Breast epithelium (tissue), 4 donors: ENCODE measurements around the gene COX7A2. TPM values are rescaled to one million over a fixed set of nuclear protein-coding genes. Genes with fewer than 3 reads are reported as not detected.

ENCODE experiments used
- DNase-seq, 2 donors: peaks; one replicate each; pipeline ENCODE4 v3.0.0-alpha.2; 2019; ENCODE audit warnings: low spot score in 2 of 2
- H3K27ac ChIP-seq, 2 donors: fragments of 200-600 bp; sonication (generic) in 1 of 2; one replicate each; pipeline ENCODE4 v1.5.1; 2016 to 2019; ENCODE audit warnings: mild to moderate bottlenecking in 1 of 2
- H3K27me3 ChIP-seq, 2 donors: fragments of 200-600 bp; sonication (generic) in 1 of 2; one replicate each; pipeline versions ENCODE4 v1.5.1 to v1.6.0; 2017 to 2019; ENCODE audit warnings: control low read depth in 1 of 2, mild to moderate bottlenecking in 1 of 2
- H3K36me3 ChIP-seq: fragments of 200-600 bp; one replicate; pipeline ENCODE4 v1.5.1; 2019
- H3K4me1 ChIP-seq, 2 donors: fragments of 200-600 bp; sonication (generic); one replicate each; pipeline ENCODE4 v1.5.1; 2016 to 2019; ENCODE audit warnings: control low read depth in 1 of 2
- H3K4me3 ChIP-seq, 3 donors: fragments of 200-600 bp; sonication (generic); 1 replicate in 2 of 3; 2 replicates in 1 of 3; pipeline ENCODE4 v1.5.1; 2016 to 2019; ENCODE audit warnings: mild to moderate bottlenecking in 3 of 3, moderate library complexity in 2 of 3
- H3K9me3 ChIP-seq, 2 donors: fragments of 200-600 bp; sonication (generic) in 1 of 2; one replicate each; pipeline ENCODE4 v1.5.1; 2016 to 2019; ENCODE audit warnings: control low read depth in 1 of 2
- CTCF ChIP-seq, 3 donors: fragments of 450-650 bp; IDR thresholded peaks; one replicate each; pipeline ENCODE4 v1.5.1; 2016 to 2017; ENCODE audit warnings: antibody characterized with exemption in 3 of 3, mild to moderate bottlenecking in 3 of 3, moderate library complexity in 3 of 3
- POLR2A ChIP-seq: fragments of 450-650 bp; IDR thresholded peaks from one replicate; pipeline ENCODE4 v1.6.1; 2016; ENCODE audit warnings: antibody characterized with exemption, mild to moderate bottlenecking, moderate library complexity
- POLR2AphosphoS5 ChIP-seq, 3 donors: sonication (generic); formaldehyde crosslinking; IDR thresholded peaks; one replicate each; pipeline ENCODE4 v1.6.1; 2017; ENCODE audit warnings: antibody characterized with exemption in 3 of 3
- intact Hi-C: fragments of 100-400 bp; cut with DNase I; formaldehyde crosslinking; loops from one replicate; pipeline ENCODE4 v1.15.1; 2023; ENCODE audit warnings: low total_unique reads
- total RNA-seq, 3 donors: library from RNA; depleted of rRNA; stranded (reverse); fragments of >200 nt; gene quantifications; one replicate each; pipeline ENCODE4 v1.1.0, GENCODE V29; 2016

The COX7A2 gene
- total RNA-seq, 3 donors from 2014 or later: 171 to 206 (median 204) TPM

GRCh38 chr6:75268121-75268987 is 24.8 kb upstream of the COX7A2 start:
- Histone ChIP-seq H3K4me1 (no peaks in the 10 kb centered on the region), H3K9me3 (no peaks in the 10 kb centered on the region), H3K27me3 (no peaks in the 10 kb centered on the region), H3K36me3 (no peaks in the 10 kb centered on the region), H3K4me3 (no peak overlapping the region), H3K27ac (peak overlapping the region; percentile 34 to 43)
- TF ChIP-seq CTCF (IDR thresholded peaks at IDR 0.05) (no peak), POLR2A (no peak), POLR2AphosphoS5 (IDR thresholded peaks at IDR 0.05) (no peak)
- intact Hi-C loops: no loop called here
- no peak for DNase-seq

GRCh38 chr6:75267461-75267860 is 23.9 kb upstream of the COX7A2 start:
- Histone ChIP-seq H3K4me1 (no peaks in the 10 kb centered on the region), H3K27me3 (no peaks in the 10 kb centered on the region), H3K27ac (peak overlapping the region; percentile 15 to 43), H3K9me3 (no peaks in the 10 kb centered on the region), H3K36me3 (no peaks in the 10 kb centered on the region), H3K4me3 (no peak overlapping the region)
- intact Hi-C loops: no loop called here
- TF ChIP-seq CTCF (IDR thresholded peaks at IDR 0.05) (no peak), POLR2AphosphoS5 (IDR thresholded peaks at IDR 0.05) (no peak), POLR2A (no peak)
- no peak for DNase-seq

- Histone ChIP-seq H3K27ac (no peak overlapping the region), H3K4me1 (no peaks in the 10 kb centered on the region), H3K36me3 (no peaks in the 10 kb centered on the region), H3K27me3 (no peaks in the 10 kb centered on the region), H3K4me3 (no peak overlapping the region), H3K9me3 (no peaks in the 10 kb centered on the region)
- TF ChIP-seq POLR2A: no peak
- peak; percentile 61 to 81 (median 78) for TF ChIP-seq CTCF (IDR thresholded peaks at IDR 0.05)
- intact Hi-C loops: no loop called here
- no peak for DNase-seq
Measured at GRCh38 chr6:75266716-75267291, 23.2 kb upstream of the COX7A2 start.

- H3K27me3 ChIP-seq: no peaks in the 10 kb centered on the region
- no peak overlapping the region for H3K27ac ChIP-seq
- peaks cover 3% of the 10 kb centered on the region for H3K36me3 ChIP-seq
- H3K9me3 ChIP-seq: no peaks in the 10 kb centered on the region
- no peak overlapping the region for H3K4me3 ChIP-seq
- intact Hi-C loops: no loop called here
- H3K4me1 ChIP-seq: no peaks in the 10 kb centered on the region
- no peak for DNase-seq
- TF ChIP-seq POLR2AphosphoS5 (IDR thresholded peaks at IDR 0.05): no peak
Measured at GRCh38 chr6:75263401-75263750, 19.8 kb upstream of the COX7A2 start.

GRCh38 chr6:75262716-75263400 is 19.3 kb upstream of the COX7A2 start:
- no peak overlapping the region for H3K27ac ChIP-seq
- TF ChIP-seq CTCF (IDR thresholded peaks at IDR 0.05) (no peak), POLR2A (no peak), POLR2AphosphoS5 (IDR thresholded peaks at IDR 0.05) (no peak)
- H3K4me1 ChIP-seq: no peaks in the 10 kb centered on the region
- no peak for DNase-seq
- no peaks in the 10 kb centered on the region for H3K27me3 ChIP-seq
- peaks cover 3% of the 10 kb centered on the region for H3K36me3 ChIP-seq
- no peak overlapping the region for H3K4me3 ChIP-seq
- no peaks in the 10 kb centered on the region for H3K9me3 ChIP-seq
- intact Hi-C loops: no loop called here
